Measurements from ENCODE around the gene MUS81. TPM values are rescaled to one million over a fixed set of nuclear protein-coding genes. Genes with fewer than 3 reads are reported as not detected.

Gene MUS81
- total and polyA plus RNA-seq, 9 of the 15 experiments (the other 6 are each of a cell fraction or from before 2014, with no cell fraction given), result 13.4 to 118 (median 53.7) TPM

DNA sequence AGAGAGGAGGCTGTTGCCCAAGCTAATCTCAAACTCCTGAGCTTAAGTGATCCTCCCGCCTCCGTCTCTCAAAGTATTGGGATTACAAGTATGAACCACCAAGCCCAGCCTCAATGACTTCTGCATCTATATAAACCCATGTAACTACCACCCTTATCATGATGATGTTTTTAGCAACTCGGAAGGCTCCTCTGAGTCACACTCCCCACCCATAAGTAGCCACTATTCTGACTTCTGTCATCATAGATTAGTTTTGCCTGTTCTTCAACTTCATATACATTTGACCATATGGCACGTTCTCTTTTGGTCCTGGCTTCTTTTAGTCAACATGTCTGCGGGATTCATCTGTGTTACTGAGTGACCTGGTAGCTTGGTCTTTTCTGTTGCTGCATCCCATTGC lies 46.4 kb downstream of the MUS81 start (continued):
- TF ChIP-seq, protein P1, sequence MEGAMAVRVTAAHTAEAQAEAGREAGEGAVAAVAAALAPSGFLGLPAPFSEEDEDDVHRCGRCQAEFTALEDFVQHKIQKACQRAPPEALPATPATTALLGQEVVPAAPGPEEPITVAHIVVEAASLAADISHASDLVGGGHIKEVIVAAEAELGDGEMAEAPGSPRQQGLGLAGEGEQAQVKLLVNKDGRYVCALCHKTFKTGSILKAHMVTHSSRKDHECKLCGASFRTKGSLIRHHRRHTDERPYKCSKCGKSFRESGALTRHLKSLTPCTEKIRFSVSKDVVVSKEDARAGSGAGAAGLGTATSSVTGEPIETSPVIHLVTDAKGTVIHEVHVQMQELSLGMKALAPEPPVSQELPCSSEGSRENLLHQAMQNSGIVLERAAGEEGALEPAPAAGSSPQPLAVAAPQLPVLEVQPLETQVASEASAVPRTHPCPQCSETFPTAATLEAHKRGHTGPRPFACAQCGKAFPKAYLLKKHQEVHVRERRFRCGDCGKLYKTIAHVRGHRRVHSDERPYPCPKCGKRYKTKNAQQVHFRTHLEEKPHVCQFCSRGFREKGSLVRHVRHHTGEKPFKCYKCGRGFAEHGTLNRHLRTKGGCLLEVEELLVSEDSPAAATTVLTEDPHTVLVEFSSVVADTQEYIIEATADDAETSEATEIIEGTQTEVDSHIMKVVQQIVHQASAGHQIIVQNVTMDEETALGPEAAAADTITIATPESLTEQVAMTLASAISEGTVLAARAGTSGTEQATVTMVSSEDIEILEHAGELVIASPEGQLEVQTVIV (CRISPR knock-in tag; IDR thresholded peaks at IDR 0.05; ENCODE audit: borderline replicate concordance), result no peak
- TF ChIP-seq BCOR (IDR thresholded peaks at IDR 0.05), result no peak
- no peak for TF ChIP-seq PBX2 (CRISPR knock-in tag; IDR thresholded peaks at IDR 0.05; ENCODE audit: low read depth)
- TF ChIP-seq PBX2 (tag; conservative IDR thresholded peaks at IDR 0.05; ENCODE audit: low read depth), result no peak
- TF ChIP-seq ZKSCAN1 (IDR thresholded peaks at IDR 0.05; ENCODE audit: low read depth, low read length), result no peak
- TF ChIP-seq MCM2 (IDR thresholded peaks at IDR 0.05; ENCODE audit: low read depth), result no peak
- TF ChIP-seq TAF7 (tag; IDR thresholded peaks at IDR 0.05), result no peak
- TF ChIP-seq MEIS2 (IDR thresholded peaks at IDR 0.05; ENCODE audit: partially characterized antibody), result peak; percentile 78
- no peak for TF ChIP-seq SMC3 (conservative IDR thresholded peaks at IDR 0.05; ENCODE audit: insufficient read depth, low read depth, low read length)
- TF ChIP-seq, protein P2, sequence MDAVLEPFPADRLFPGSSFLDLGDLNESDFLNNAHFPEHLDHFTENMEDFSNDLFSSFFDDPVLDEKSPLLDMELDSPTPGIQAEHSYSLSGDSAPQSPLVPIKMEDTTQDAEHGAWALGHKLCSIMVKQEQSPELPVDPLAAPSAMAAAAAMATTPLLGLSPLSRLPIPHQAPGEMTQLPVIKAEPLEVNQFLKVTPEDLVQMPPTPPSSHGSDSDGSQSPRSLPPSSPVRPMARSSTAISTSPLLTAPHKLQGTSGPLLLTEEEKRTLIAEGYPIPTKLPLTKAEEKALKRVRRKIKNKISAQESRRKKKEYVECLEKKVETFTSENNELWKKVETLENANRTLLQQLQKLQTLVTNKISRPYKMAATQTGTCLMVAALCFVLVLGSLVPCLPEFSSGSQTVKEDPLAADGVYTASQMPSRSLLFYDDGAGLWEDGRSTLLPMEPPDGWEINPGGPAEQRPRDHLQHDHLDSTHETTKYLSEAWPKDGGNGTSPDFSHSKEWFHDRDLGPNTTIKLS (IDR thresholded peaks at IDR 0.05; ENCODE audit: borderline replicate concordance, low read depth), result no peak
- TF ChIP-seq POLR2AphosphoS5 (IDR thresholded peaks at IDR 0.05; ENCODE audit: control insufficient read depth, insufficient read depth, low read depth, low read length), result 0 out of 2 replicates have a peak, but pooled peaks have one; percentile 48
- TF ChIP-seq SMARCC2 (IDR thresholded peaks at IDR 0.05; ENCODE audit: low read depth), result peak; percentile 67; the same call in 1 of the 2 replicates
- TF ChIP-seq ZFP36 (IDR thresholded peaks at IDR 0.05; ENCODE audit: low read depth, low read length, partially characterized antibody), result no peak
- peak; percentile 36; the same call in 1 of the 2 replicates for TF ChIP-seq MTA2 (IDR thresholded peaks at IDR 0.05; ENCODE audit: low read depth)
- TF ChIP-seq CBFA2T3 (IDR thresholded peaks at IDR 0.05), result peak; percentile 73
- TF ChIP-seq, protein P3, sequence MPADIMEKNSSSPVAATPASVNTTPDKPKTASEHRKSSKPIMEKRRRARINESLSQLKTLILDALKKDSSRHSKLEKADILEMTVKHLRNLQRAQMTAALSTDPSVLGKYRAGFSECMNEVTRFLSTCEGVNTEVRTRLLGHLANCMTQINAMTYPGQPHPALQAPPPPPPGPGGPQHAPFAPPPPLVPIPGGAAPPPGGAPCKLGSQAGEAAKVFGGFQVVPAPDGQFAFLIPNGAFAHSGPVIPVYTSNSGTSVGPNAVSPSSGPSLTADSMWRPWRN (IDR thresholded peaks at IDR 0.05; ENCODE audit: low read depth), result no peak
- TF ChIP-seq, protein P4, sequence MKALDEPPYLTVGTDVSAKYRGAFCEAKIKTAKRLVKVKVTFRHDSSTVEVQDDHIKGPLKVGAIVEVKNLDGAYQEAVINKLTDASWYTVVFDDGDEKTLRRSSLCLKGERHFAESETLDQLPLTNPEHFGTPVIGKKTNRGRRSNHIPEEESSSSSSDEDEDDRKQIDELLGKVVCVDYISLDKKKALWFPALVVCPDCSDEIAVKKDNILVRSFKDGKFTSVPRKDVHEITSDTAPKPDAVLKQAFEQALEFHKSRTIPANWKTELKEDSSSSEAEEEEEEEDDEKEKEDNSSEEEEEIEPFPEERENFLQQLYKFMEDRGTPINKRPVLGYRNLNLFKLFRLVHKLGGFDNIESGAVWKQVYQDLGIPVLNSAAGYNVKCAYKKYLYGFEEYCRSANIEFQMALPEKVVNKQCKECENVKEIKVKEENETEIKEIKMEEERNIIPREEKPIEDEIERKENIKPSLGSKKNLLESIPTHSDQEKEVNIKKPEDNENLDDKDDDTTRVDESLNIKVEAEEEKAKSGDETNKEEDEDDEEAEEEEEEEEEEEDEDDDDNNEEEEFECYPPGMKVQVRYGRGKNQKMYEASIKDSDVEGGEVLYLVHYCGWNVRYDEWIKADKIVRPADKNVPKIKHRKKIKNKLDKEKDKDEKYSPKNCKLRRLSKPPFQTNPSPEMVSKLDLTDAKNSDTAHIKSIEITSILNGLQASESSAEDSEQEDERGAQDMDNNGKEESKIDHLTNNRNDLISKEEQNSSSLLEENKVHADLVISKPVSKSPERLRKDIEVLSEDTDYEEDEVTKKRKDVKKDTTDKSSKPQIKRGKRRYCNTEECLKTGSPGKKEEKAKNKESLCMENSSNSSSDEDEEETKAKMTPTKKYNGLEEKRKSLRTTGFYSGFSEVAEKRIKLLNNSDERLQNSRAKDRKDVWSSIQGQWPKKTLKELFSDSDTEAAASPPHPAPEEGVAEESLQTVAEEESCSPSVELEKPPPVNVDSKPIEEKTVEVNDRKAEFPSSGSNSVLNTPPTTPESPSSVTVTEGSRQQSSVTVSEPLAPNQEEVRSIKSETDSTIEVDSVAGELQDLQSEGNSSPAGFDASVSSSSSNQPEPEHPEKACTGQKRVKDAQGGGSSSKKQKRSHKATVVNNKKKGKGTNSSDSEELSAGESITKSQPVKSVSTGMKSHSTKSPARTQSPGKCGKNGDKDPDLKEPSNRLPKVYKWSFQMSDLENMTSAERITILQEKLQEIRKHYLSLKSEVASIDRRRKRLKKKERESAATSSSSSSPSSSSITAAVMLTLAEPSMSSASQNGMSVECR (CRISPR knock-in tag; IDR thresholded peaks at IDR 0.05), result no peak
